ENCODE measurements around the gene SOHLH2. TPM values are rescaled to one million over a fixed set of nuclear protein-coding genes. Genes with fewer than 3 reads are reported as not detected.

Gene SOHLH2
- total RNA-seq, 8 experiments from 2014 or later, result 0.20 to 6.0 (median 3.8) TPM; not detected in 1

- 0 to 100% (median 83%) methylated on average over 1 of the region's 1 CpG; no CpG with 5 or more reads in 2 of the 10 experiments for WGBS, 10 experiments
- no peak for ATAC-seq (replicated peaks in 6 of 8)
- Histone ChIP-seq H3K4me3 (no peak overlapping the region), H3K27ac (no peak overlapping the region), H3K4me1 (replicated peaks in 1 of 2) (no peaks in the 10 kb centered on the region)
- in situ Hi-C loops (cut with MboI; ENCODE audit: low pct_unique_long_range_greater_than_20kb in 2 of 9, low sequenced_read_pairs in 9 of 9, unreplicated experiment in 9 of 9), result no loop called here
Measured at GRCh38 chr13:36224730-36225129, 10.4 kb upstream of the SOHLH2 start.

- no peak overlapping the region for H3K27ac ChIP-seq
- no peak overlapping the region for H3K4me3 ChIP-seq
- ATAC-seq (replicated peaks in 6 of 8), result no peak
- in situ Hi-C loops (cut with MboI; ENCODE audit: low pct_unique_long_range_greater_than_20kb in 2 of 9, low sequenced_read_pairs in 9 of 9, unreplicated experiment in 9 of 9), result no loop called here
- no peaks in the 10 kb centered on the region for H3K4me1 ChIP-seq (replicated peaks in 1 of 2)
Measured at GRCh38 chr13:36219883-36220282, 5.5 kb upstream of the SOHLH2 start.

GRCh38 chr13:36217456-36217855 is 3.1 kb upstream of the SOHLH2 start:
- ATAC-seq (replicated peaks in 6 of 8), result no peak
- in situ Hi-C loops (cut with MboI; ENCODE audit: low pct_unique_long_range_greater_than_20kb in 2 of 9, low sequenced_read_pairs in 9 of 9, unreplicated experiment in 9 of 9), result no loop called here
- H3K27ac ChIP-seq, result no peak overlapping the region
- no peak overlapping the region for H3K4me3 ChIP-seq
- peaks cover 0 to 3% of the 10 kb centered on the region in 2 donors for H3K4me1 ChIP-seq (replicated peaks in 1 of 2)
- 0 to 100% (median 93%) methylated on average over 1 to 3 of the region's 3 CpGs; no CpG with 5 or more reads in 3 of the 10 experiments for WGBS, 10 experiments

- no peak for ATAC-seq (replicated peaks in 6 of 8)
- in situ Hi-C loops (cut with MboI; ENCODE audit: low pct_unique_long_range_greater_than_20kb in 2 of 9, low sequenced_read_pairs in 9 of 9, unreplicated experiment in 9 of 9), result no loop called here
- 63 to 92% (median 81%) methylated on average over 1 to 3 of the region's 3 CpGs; no CpG with 5 or more reads in 3 of the 10 experiments for WGBS, 10 experiments
- H3K27ac ChIP-seq, result no peak overlapping the region
- H3K4me3 ChIP-seq, result no peak overlapping the region
- H3K4me1 ChIP-seq (replicated peaks in 1 of 2), result peaks cover 0 to 3% of the 10 kb centered on the region in 2 donors
Measured at GRCh38 chr13:36212789-36213188, 1.6 kb downstream of the SOHLH2 start.

- in situ Hi-C loops (cut with MboI; ENCODE audit: low pct_unique_long_range_greater_than_20kb in 2 of 9, low sequenced_read_pairs in 9 of 9, unreplicated experiment in 9 of 9), result no loop called here
- Histone ChIP-seq H3K4me1 (replicated peaks in 1 of 2) (peaks cover 0 to 3% of the 10 kb centered on the region in 2 donors), H3K4me3 (no peak overlapping the region), H3K27ac (no peak overlapping the region)
- WGBS, 10 experiments, result 35 to 83% (median 63%) methylated on average over 1 to 4 of the region's 4 CpGs; no CpG with 5 or more reads in 3 of the 10 experiments
- ATAC-seq (replicated peaks in 6 of 8), result no peak
Measured at GRCh38 chr13:36211567-36211966, 2.8 kb downstream of the SOHLH2 start.

GRCh38 chr13:36210738-36211137 is 3.6 kb downstream of the SOHLH2 start:
- H3K4me1 ChIP-seq (replicated peaks in 1 of 2), result peaks cover 0 to 3% of the 10 kb centered on the region in 2 donors
- 0 to 100% (median 89%) methylated on average over 1 to 4 of the region's 4 CpGs; no CpG with 5 or more reads in 1 of the 10 experiments for WGBS, 10 experiments
- no peak overlapping the region for H3K27ac ChIP-seq
- no peak for ATAC-seq (replicated peaks in 6 of 8)
- no peak overlapping the region for H3K4me3 ChIP-seq
- in situ Hi-C loops (cut with MboI; ENCODE audit: low pct_unique_long_range_greater_than_20kb in 2 of 9, low sequenced_read_pairs in 9 of 9, unreplicated experiment in 9 of 9), result no loop called here

GRCh38 chr13:36207672-36208071 is 6.7 kb downstream of the SOHLH2 start:
- in situ Hi-C loops (cut with MboI; ENCODE audit: low pct_unique_long_range_greater_than_20kb in 2 of 9, low sequenced_read_pairs in 9 of 9, unreplicated experiment in 9 of 9), result no loop called here
- no peak overlapping the region for H3K4me3 ChIP-seq
- H3K4me1 ChIP-seq (replicated peaks in 1 of 2), result peaks cover 0 to 2% of the 10 kb centered on the region in 2 donors
- no peak overlapping the region for H3K27ac ChIP-seq
- WGBS, 10 experiments, result 17 to 100% (median 93%) methylated on average over 1 to 5 of the region's 5 CpGs
- no peak for ATAC-seq (replicated peaks in 6 of 8)

- Histone ChIP-seq H3K27ac (no peak overlapping the region), H3K4me1 (replicated peaks in 1 of 2) (peaks cover 8 to 11% of the 10 kb centered on the region in 2 donors), H3K4me3 (no peak overlapping the region)
- ATAC-seq (replicated peaks in 6 of 8), result peak in 7 of 8 experiments; percentile 30 to 84 (median 46)
- 0 to 63% (median 38%) methylated on average over 1 of the region's 1 CpG; no CpG with 5 or more reads in 3 of the 10 experiments for WGBS, 10 experiments
- in situ Hi-C loops (cut with MboI; ENCODE audit: low pct_unique_long_range_greater_than_20kb in 2 of 9, low sequenced_read_pairs in 9 of 9, unreplicated experiment in 9 of 9), result no loop called here
Measured at GRCh38 chr13:36193151-36193855, 21.1 kb downstream of the SOHLH2 start.

- in situ Hi-C loops (cut with MboI; ENCODE audit: low pct_unique_long_range_greater_than_20kb in 2 of 9, low sequenced_read_pairs in 9 of 9, unreplicated experiment in 9 of 9), result no loop called here
- no peak for ATAC-seq (replicated peaks in 6 of 8)
- 25 to 100% (median 85%) methylated on average over 2 to 6 of the region's 6 CpGs; no CpG with 5 or more reads in 1 of the 10 experiments for WGBS, 10 experiments
- Histone ChIP-seq H3K4me1 (replicated peaks in 1 of 2) (peaks cover 8 to 11% of the 10 kb centered on the region in 2 donors), H3K4me3 (no peak overlapping the region), H3K27ac (no peak overlapping the region)
Measured at GRCh38 chr13:36192166-36192565, 22.2 kb downstream of the SOHLH2 start.

- Histone ChIP-seq H3K4me3 (no peak overlapping the region), H3K4me1 (replicated peaks in 1 of 2) (peaks cover 8 to 11% of the 10 kb centered on the region in 2 donors), H3K27ac (no peak overlapping the region)
- in situ Hi-C loops (cut with MboI; ENCODE audit: low pct_unique_long_range_greater_than_20kb in 2 of 9, low sequenced_read_pairs in 9 of 9, unreplicated experiment in 9 of 9), result no loop called here
- no peak for ATAC-seq (replicated peaks in 6 of 8)
- 63 to 100% (median 96%) methylated on average over 1 to 3 of the region's 3 CpGs for WGBS, 10 experiments
Measured at GRCh38 chr13:36190771-36191170, 23.6 kb downstream of the SOHLH2 start.

GRCh38 chr13:36188441-36188840 is 25.9 kb downstream of the SOHLH2 start:
- in situ Hi-C loops (cut with MboI; ENCODE audit: low pct_unique_long_range_greater_than_20kb in 2 of 9, low sequenced_read_pairs in 9 of 9, unreplicated experiment in 9 of 9), result no loop called here
- WGBS, 10 experiments, result 33 to 100% (median 100%) methylated on average over 1 of the region's 1 CpG; no CpG with 5 or more reads in 1 of the 10 experiments
- ATAC-seq (replicated peaks in 6 of 8), result no peak

GRCh38 chr13:36183901-36184300 is 30.5 kb downstream of the SOHLH2 start:
- Histone ChIP-seq H3K4me1 (replicated peaks in 1 of 2) (peaks cover 3% of the 10 kb centered on the region in 2 donors), H3K4me3 (no peak overlapping the region), H3K27ac (no peak overlapping the region)
- ATAC-seq (replicated peaks in 6 of 8), result no peak
- in situ Hi-C loops (cut with MboI; ENCODE audit: low pct_unique_long_range_greater_than_20kb in 2 of 9, low sequenced_read_pairs in 9 of 9, unreplicated experiment in 9 of 9), result no loop called here

More at GRCh38 chr13:36188441-36188840, 25.9 kb downstream of the SOHLH2 start:
- H3K27ac ChIP-seq, result no peak overlapping the region
- H3K4me3 ChIP-seq, result no peak overlapping the region
- H3K4me1 ChIP-seq (replicated peaks in 1 of 2), result peaks cover 8 to 11% of the 10 kb centered on the region in 2 donors

- in situ Hi-C loops (cut with MboI; ENCODE audit: low pct_unique_long_range_greater_than_20kb in 2 of 9, low sequenced_read_pairs in 9 of 9, unreplicated experiment in 9 of 9), result no loop called here
- H3K4me1 ChIP-seq (replicated peaks in 1 of 2), result no peaks in the 10 kb centered on the region
Measured at GRCh38 chr13:36175621-36176020, 38.7 kb downstream of the SOHLH2 start.

GRCh38 chr13:36174923-36175322 is 39.4 kb downstream of the SOHLH2 start:
- Histone ChIP-seq H3K4me1 (replicated peaks in 1 of 2) (no peaks in the 10 kb centered on the region), H3K4me3 (no peak overlapping the region), H3K27ac (no peak overlapping the region)
- 52 to 100% (median 73%) methylated on average over 1 to 7 of the region's 7 CpGs; no CpG with 5 or more reads in 4 of the 10 experiments for WGBS, 10 experiments
- peak in 4 of 8 experiments; percentile 15 to 57 (median 38) for ATAC-seq (replicated peaks in 6 of 8)
- in situ Hi-C loops (cut with MboI; ENCODE audit: low pct_unique_long_range_greater_than_20kb in 2 of 9, low sequenced_read_pairs in 9 of 9, unreplicated experiment in 9 of 9), result no loop called here

More at GRCh38 chr13:36175621-36176020, 38.7 kb downstream of the SOHLH2 start:
- Histone ChIP-seq H3K4me3 (no peak overlapping the region), H3K27ac (no peak overlapping the region)
- ATAC-seq (replicated peaks in 6 of 8), result no peak
- WGBS, 10 experiments, result 66 to 100% (median 90%) methylated on average over 1 to 5 of the region's 5 CpGs; no CpG with 5 or more reads in 2 of the 10 experiments

Data from motor neuron (in vitro differentiated cells).